A549 (cell line): ENCODE data around the gene RBBP8.

Experiments used
- CTCF ChIP-seq: fragments of >200 bp; sonication (Bioruptor Twin); formaldehyde crosslinking; IDR thresholded peaks from 3 replicates; pipeline ENCODE4 v1.5.1; 2016
- EHMT2 ChIP-seq: fragments of 200-600 bp; sonication (generic); IDR thresholded peaks from 2 replicates; pipeline ENCODE4 v1.6.1; 2016; ENCODE audit warnings: antibody characterized with exemption, low read depth, mild to moderate bottlenecking, moderate library complexity
- JUN ChIP-seq, 2 experiments: fragments of >200 bp; sonication (Bioruptor Twin); formaldehyde crosslinking; IDR thresholded peaks; 2 replicates in 1 of 2; 3 replicates in 1 of 2; pipeline ENCODE4 v1.6.1; 2016 to 2017
- KDM1A ChIP-seq: fragments of 200-600 bp; sonication (generic); IDR thresholded peaks from 2 replicates; pipeline ENCODE4 v1.6.1; 2016; ENCODE audit warnings: low read depth, mild to moderate bottlenecking
- KDM5A ChIP-seq: fragments of 200-600 bp; sonication (generic); IDR thresholded peaks from 2 replicates; pipeline ENCODE4 v1.6.1; 2016; ENCODE audit warnings: antibody characterized with exemption, mild to moderate bottlenecking
- MAFK ChIP-seq: fragments of 450-650 bp; IDR thresholded peaks from 2 replicates; pipeline ENCODE4 v1.6.1; 2014; ENCODE audit not compliant: partially characterized antibody
- MAX ChIP-seq: IDR thresholded peaks from 2 replicates; pipeline ENCODE4 v1.6.1; 2012
- MYC ChIP-seq: IDR thresholded peaks from 2 replicates; pipeline ENCODE4 v1.6.1; 2012; ENCODE audit warnings: mild to moderate bottlenecking, inconsistent platforms, low read length, improper control_type of control experiment, borderline replicate concordance
- POLR2A ChIP-seq: IDR thresholded peaks from 2 replicates; pipeline ENCODE4 v1.6.1; 2012; ENCODE audit warnings: mild to moderate bottlenecking, low read length
- RAD21 ChIP-seq, 2 experiments: fragments of >200 bp in 1 of 2; sonication (Bioruptor Twin) in 1 of 2; formaldehyde crosslinking in 1 of 2; IDR thresholded peaks in 1 of 2; conservative IDR thresholded peaks in 1 of 2; 2 replicates in 1 of 2; 3 replicates in 1 of 2; pipeline ENCODE4 v1.6.1; 2012 to 2018; ENCODE audit warnings: inconsistent platforms in 1 of 2
- REST ChIP-seq: fragments of 200-600 bp; sonication (generic); IDR thresholded peaks from 2 replicates; pipeline ENCODE4 v1.6.1; 2016; ENCODE audit warnings: antibody characterized with exemption, mild to moderate bottlenecking, moderate library complexity
- SMC3 ChIP-seq: fragments of >200 bp; sonication (Bioruptor Twin); formaldehyde crosslinking; IDR thresholded peaks from 3 replicates; pipeline ENCODE4 v1.6.1; 2018; ENCODE audit warnings: inconsistent platforms
- SREBF2 ChIP-seq: fragments of 450-650 bp; IDR thresholded peaks from 2 replicates; pipeline ENCODE4 v1.6.1; 2014; ENCODE audit warnings: mild to moderate bottlenecking, moderate library complexity
- USF2 ChIP-seq: fragments of 450-650 bp; IDR thresholded peaks from 2 replicates; pipeline ENCODE4 v1.6.1; 2014; ENCODE audit warnings: antibody characterized with exemption

- TF ChIP-seq CTCF: no peak
- TF ChIP-seq MYC: no peak
- no peak for TF ChIP-seq REST
- no peak for TF ChIP-seq EHMT2
- TF ChIP-seq SMC3: no peak
- no peak for TF ChIP-seq POLR2A
- TF ChIP-seq MAFK: no peak
- no peak for TF ChIP-seq USF2
- no peak for TF ChIP-seq MAX
- no peak for TF ChIP-seq JUN (IDR thresholded peaks at IDR 0.05)
- no peak for TF ChIP-seq RAD21 (conservative IDR thresholded peaks at IDR 0.05 in 1 of 2, IDR thresholded peaks at IDR 0.05 in 1 of 2)
- TF ChIP-seq KDM5A: no peak
- no peak for TF ChIP-seq SREBF2
- no peak for TF ChIP-seq KDM1A
Measured at GRCh38 chr18:23020555-23021294, 87.6 kb downstream of the RBBP8 start.
